Left cardiac atrium (tissue), 4 donors: ENCODE results near the gene C6orf120. TPM values are rescaled to one million over a fixed set of nuclear protein-coding genes. Genes with fewer than 3 reads are reported as not detected.

ENCODE experiments used
- ATAC-seq, 2 donors: fragments of 200-7000 bp; cut with Tn5 transposase; one replicate each; pipeline ENCODE4 v1.9.1; 2020; ENCODE audit warnings: mild to moderate bottlenecking in 2 of 2, moderate library complexity in 2 of 2
- DNase-seq: peaks from one replicate; pipeline ENCODE4 v3.0.0-alpha.2; 2020
- intact Hi-C, 2 donors: fragments of 100-400 bp; cut with DNase I; formaldehyde crosslinking; loops; one replicate each; pipeline versions ENCODE4 v1.14.1 to v1.15.1; 2022 to 2023
- long read RNA-seq: library from polyadenylated mRNA; unstranded; transcript quantifications from one replicate; pipeline ENCODE4 v2.0.0, GENCODE V29; 2021
- total RNA-seq, 2 donors: library from RNA; stranded (reverse); fragmentation: NEBNext Ultra II Directional; extraction: Animal tissue kit (Norgen Biotek cat#: 25700); gene quantifications; one replicate each; pipeline ENCODE4 v1.2.1, GENCODE V29; 2021
- donor health status: DM: no; HTN: yes; CAD: no.
- donor health status: DM: no; HTN: yes; CAD: no; lungs with severe emphysema.
- donor health status: DM: yes; HTN: yes; CAD: no.
- donor health status: Dilated cardiomyopathy.

The C6orf120 gene
- total RNA-seq: 10 to 100 TPM; 17.8 to 18.6 TPM
- long read RNA-seq, transcript C6orf120-201 (1 exons, 2,667 nt): major isoform, 22 of 22 reads
- long read RNA-seq, partial matches to known transcripts: 0 of 22 reads
- long read RNA-seq, other reads (novel, unspliced or antisense): 0 of 22 reads

GRCh38 chr6:169701954-169702839, at the start of gene C6orf120, which contains the start of gene WDR27:
C6orf120 (plus strand) TSS chr6:169702126; CDS start chr6:169702460, 334 bp downstream.
WDR27 (minus strand) TSS chr6:169702029; CDS start chr6:169689005, 13,024 bp downstream.
- intact Hi-C loops: loop anchor here in 1 of 2 donors (10.0 kb wide), 1 partner anchor 53 kb away; the partner anchor contains the start of genes DYNLT2 and ERMARD
- peak; percentile 99 for DNase-seq
- ATAC-seq: peak; percentile 97 to 98

- intact Hi-C loops: no loop called here
- no peak for ATAC-seq
- DNase-seq: no peak
Observed at GRCh38 chr6:169652896-169653295, 49.0 kb upstream of the C6orf120 start.

DNA sequence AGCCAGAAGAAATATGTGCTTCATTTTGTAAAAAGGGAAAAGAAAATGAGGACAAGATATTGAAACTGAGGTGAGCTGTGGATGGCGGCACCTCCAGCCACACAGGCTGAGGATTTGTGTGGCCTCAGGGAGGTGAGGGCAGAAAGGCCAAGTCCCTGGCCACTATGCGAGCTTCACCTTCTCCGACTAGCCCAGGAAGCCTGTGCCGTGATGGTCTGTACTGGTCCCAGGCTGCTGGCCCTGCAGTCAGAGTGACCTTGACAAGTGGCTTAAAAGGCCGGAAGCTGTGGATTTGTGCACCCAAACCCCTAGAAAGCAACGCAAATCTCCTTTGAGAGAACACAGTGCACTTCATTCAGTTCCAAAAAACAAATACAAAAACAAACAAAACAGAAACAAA, 48.2 kb upstream of the C6orf120 start:
- intact Hi-C loops: no loop called here
- ATAC-seq: no peak
- DNase-seq: no peak

GRCh38 chr6:169654598-169655391, 47.1 kb upstream of the C6orf120 start:
- peak; percentile 80 for DNase-seq
- peak; percentile 62 to 98 for ATAC-seq
- intact Hi-C loops: no loop called here

DNA sequence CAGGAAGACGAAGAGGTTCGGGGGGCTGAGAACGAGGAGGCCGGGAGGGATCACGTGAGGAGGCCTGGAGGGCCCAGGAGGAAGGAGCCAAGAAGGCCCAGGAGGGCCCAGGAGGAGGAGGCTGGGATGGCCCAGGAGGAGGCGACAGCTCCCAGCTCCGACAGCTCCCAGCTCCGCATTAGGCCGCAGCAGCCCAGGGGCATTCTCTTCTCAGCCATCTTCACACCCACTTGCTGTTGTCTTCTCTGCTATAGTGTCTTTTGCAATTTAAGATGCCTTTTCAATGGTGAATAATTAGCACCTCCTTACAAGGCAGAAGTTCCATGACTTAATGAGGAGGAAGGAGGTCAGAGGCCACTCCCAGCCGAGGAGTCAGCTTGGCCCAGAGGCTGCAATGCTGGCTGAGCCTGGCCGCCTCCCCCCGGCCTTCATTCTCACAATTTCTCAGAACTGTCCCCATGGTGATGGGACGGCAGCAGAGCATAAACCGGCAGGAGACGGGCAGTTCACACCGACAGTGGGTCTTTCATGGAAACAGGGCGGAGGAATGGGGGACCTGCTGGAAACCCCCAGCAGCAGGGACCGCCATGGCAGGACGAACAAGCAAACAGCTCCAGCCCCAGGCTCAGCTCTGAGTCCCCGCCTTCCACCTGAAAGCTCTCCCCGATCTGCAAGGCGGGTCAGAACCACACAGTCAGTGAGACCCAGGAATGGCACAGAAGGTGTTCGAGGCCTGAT, 45.2 kb upstream of the C6orf120 start:
- no peak for DNase-seq
- intact Hi-C loops: no loop called here
- ATAC-seq: no peak

- DNase-seq: no peak
- intact Hi-C loops: no loop called here
- no peak for ATAC-seq
Observed at GRCh38 chr6:169657284-169657610, 44.7 kb upstream of the C6orf120 start.

- DNase-seq (no peak), ATAC-seq (no peak)
- intact Hi-C loops: no loop called here
Observed at GRCh38 chr6:169659820-169660610, 41.9 kb upstream of the C6orf120 start.

DNA sequence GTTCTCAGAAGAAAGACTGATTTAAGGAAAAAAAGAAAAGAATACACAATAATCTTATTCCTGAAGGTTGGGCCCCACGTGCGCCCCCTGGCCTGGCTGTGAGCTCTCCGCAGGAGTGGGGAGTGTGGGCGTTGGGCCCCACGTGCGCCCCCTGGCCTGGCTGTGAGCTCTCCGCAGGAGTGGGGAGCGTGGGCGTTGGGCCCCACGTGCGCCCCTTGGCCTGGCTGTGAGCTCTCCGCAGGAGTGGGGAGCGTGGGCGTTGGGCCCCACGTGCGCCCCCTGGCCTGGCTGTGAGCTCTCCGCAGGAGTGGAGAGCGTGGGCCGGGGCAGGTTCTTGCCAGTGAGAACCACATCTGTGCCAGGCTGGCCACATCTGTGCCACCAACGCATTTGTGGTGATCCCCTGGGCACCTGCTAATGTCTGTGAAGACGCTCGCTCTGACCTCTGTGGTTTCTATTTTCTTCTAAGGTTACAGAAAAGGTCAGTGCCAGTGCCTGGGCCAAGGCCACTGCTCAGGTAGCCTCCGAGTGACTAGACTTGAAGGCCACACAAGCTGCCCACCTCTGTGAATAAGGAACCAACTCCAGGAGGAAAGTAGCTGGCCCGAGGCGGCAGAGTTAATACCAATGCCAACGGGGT, 41.1 kb upstream of the C6orf120 start:
- ATAC-seq (no peak), DNase-seq (no peak)

GRCh38 chr6:169661391-169661756, 40.6 kb upstream of the C6orf120 start:
- intact Hi-C loops: no loop called here
- no peak for DNase-seq
- ATAC-seq: no peak

More for the DNA sequence above, 41.1 kb upstream of the C6orf120 start:
- intact Hi-C loops: no loop called here

DNA sequence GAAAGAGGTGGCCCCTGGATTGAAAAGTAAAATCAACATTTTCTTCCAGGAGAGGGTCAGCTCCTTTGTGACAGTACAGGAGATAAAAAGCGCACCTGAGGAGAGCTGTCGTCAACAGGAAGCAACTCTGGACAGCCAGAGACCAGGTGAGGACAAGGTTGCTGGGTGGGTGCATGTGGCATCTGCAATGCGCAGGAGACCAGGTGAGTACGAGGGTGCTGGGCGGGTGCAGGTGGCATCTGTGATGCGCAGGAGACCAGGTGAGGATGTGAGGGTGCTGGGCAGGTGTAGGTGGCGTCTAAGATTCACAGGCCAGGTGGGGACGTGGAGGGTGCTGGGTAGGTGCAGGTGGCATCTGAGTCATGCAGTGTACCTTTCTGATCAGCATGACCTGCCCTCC, 38.5 kb upstream of the C6orf120 start:
- intact Hi-C loops: no loop called here
- DNase-seq (no peak), ATAC-seq (no peak)

- DNase-seq: no peak
- intact Hi-C loops: no loop called here
- no peak for ATAC-seq
Observed at GRCh38 chr6:169664227-169664626, 37.7 kb upstream of the C6orf120 start.

- intact Hi-C loops: no loop called here
- ATAC-seq (no peak), DNase-seq (no peak)
Observed at GRCh38 chr6:169665289-169665688, 36.6 kb upstream of the C6orf120 start.

DNA sequence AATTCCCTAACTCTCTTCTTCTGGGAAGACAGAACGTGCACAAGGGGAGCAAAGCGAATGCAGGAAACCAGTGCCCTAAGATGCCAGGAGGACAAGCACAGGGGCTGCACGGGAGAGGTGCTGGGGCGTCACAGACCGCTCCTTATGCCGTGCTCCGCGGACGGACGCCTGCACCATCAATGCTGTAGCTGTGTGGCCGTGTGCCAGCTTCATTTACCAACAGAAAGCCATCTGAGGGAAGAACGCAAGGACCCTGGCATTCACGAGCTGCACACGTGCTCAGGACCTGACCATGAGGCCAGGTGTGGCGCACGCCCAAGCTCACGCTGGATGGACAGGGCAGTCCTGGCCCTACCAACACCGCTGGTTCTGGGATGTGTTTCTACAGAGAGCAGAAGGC, 35.5 kb upstream of the C6orf120 start:
- DNase-seq (no peak), ATAC-seq (no peak)
- intact Hi-C loops: no loop called here

GRCh38 chr6:169667716-169668115, 34.2 kb upstream of the C6orf120 start:
- intact Hi-C loops: no loop called here
- ATAC-seq (no peak), DNase-seq (no peak)

GRCh38 chr6:169668203-169668847, 33.6 kb upstream of the C6orf120 start:
- intact Hi-C loops: no loop called here
- DNase-seq: no peak
- ATAC-seq: no peak

DNA sequence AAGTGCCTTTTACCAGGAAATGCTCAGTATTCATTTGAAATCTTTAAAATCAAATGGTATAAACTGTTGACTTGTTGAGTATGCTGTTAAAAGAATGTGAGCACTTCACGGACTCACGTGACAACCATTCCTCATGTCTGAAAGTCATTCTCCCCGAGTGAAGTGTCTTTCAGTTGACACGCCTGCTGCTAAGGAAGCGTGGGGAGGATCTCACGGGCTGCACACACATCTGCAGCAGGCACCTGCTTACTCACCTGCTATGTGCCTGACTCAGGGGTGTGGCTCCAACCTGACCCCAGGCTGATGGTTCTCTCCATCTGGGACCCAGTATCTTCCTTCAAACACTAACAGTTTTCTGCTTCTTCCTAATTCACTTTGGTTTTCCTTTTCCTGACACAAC, 32.8 kb upstream of the C6orf120 start:
- DNase-seq (no peak), ATAC-seq (no peak)
- intact Hi-C loops: no loop called here

DNA sequence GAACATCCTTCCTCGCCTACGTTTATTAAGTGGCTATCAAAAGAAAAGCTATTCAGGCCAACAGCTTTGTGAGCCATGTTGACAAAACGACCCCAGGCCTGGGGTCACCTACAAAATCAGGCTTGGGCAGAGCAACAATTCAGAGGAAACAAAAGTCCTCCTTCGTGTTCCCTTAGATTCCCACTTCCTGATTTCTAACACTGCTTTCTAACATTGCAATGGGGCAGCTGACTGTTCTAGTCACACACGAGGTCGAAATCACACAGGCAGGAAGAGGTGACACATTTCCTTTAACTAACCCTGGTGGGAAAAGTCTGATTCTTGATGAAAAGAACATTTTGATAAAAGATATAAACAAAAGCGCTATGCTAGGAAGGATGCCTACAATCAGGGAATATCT, 32.0 kb upstream of the C6orf120 start:
- DNase-seq (no peak), ATAC-seq (peak; percentile 41 to 49)
- intact Hi-C loops: no loop called here

- no peak for DNase-seq
- intact Hi-C loops: no loop called here
- no peak for ATAC-seq
Observed at GRCh38 chr6:169671563-169671962, 30.4 kb upstream of the C6orf120 start.
